Measurements from ENCODE around the gene LPGAT1.

DNA sequence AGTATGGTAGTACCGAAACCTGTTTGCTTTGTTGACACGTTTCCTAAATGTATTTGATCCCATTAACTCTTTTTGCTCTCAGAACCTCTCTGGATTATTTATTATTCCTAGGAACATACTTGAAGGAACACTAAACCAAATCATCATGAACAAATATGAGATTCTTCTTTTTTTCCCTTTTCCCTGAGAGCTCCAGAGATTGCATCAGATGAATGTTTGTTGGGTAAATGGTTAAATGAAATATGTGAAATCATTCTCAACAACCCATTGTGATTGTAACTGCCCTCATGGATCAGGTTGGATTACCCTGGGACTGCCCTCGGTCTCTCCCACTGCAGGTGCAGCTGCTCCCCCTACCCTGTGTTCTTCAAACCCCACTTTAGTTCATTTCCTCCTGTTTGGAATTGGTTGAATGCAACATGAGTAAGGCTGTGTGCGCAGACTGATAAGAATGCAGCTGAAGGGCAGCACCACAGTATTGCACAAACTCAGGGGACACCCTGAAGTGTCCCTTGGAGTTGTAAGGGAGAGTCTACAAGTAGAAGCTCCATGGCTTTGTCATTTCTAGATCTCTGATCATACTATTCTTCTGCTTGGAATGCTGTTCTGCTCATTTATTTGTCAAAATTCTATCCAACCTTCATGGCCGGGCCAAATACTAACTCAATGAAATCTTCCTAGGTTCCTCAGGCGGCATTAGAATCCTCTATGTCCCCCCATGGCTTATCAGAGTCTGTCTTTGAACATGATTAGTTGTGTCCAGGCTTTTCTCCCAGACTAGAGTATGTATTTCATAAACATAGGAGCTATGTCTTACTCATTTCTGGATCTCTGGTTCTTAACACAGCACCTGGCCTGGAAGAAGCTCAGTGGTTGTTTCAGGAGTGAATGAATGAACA is 108.0 kb downstream of the LPGAT1 start:
- TF ChIP-seq, protein P1, sequence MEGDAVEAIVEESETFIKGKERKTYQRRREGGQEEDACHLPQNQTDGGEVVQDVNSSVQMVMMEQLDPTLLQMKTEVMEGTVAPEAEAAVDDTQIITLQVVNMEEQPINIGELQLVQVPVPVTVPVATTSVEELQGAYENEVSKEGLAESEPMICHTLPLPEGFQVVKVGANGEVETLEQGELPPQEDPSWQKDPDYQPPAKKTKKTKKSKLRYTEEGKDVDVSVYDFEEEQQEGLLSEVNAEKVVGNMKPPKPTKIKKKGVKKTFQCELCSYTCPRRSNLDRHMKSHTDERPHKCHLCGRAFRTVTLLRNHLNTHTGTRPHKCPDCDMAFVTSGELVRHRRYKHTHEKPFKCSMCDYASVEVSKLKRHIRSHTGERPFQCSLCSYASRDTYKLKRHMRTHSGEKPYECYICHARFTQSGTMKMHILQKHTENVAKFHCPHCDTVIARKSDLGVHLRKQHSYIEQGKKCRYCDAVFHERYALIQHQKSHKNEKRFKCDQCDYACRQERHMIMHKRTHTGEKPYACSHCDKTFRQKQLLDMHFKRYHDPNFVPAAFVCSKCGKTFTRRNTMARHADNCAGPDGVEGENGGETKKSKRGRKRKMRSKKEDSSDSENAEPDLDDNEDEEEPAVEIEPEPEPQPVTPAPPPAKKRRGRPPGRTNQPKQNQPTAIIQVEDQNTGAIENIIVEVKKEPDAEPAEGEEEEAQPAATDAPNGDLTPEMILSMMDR (IDR thresholded peaks at IDR 0.05) = no peak
- no peak for TF ChIP-seq POLR2A (IDR thresholded peaks at IDR 0.05; ENCODE audit: low read depth)
- TF ChIP-seq POLR2AphosphoS5 (IDR thresholded peaks at IDR 0.05) = no peak
- no peak for TF ChIP-seq EP300 (IDR thresholded peaks at IDR 0.05)

Measured in esophagus muscularis mucosa (tissue), 4 donors.